ENCODE data around the gene NFATC1. TPM values are rescaled to one million over a fixed set of nuclear protein-coding genes. Genes with fewer than 3 reads are reported as not detected.

NFATC1 gene
- total RNA-seq, 4 donors from 2014 or later, result 7.1 to 74.7 (median 28.4) TPM

- H3K4me1 ChIP-seq, result no peaks in the 10 kb centered on the region
- in situ Hi-C loops (cut with MboI; ENCODE audit: low sequenced_read_pairs in 4 of 4), result no loop called here
These were observed 102.9 kb downstream of the NFATC1 start for GRCh38 chr18:79498662-79499061.

GRCh38 chr18:79501006-79501405 is 105.3 kb downstream of the NFATC1 start:
- peaks cover 1 to 5% of the 10 kb centered on the region in 2 donors for H3K4me1 ChIP-seq
- H3K27ac ChIP-seq, result no peak overlapping the region
- peaks cover 0 to 2% of the 10 kb centered on the region in 2 donors for H3K36me3 ChIP-seq
- intact Hi-C loops (cut with DNase I; ENCODE audit: low total_unique reads), result loop anchor here (10.0 kb wide), 1 partner anchor 534 kb away; the partner anchor contains the start of gene RBFA
- ATAC-seq (no peak), DNase-seq (no peak)
- in situ Hi-C loops (cut with MboI; ENCODE audit: low sequenced_read_pairs in 4 of 4), result loop anchor here in 2 of 4 donors (10.0 kb wide), 1 partner anchor 96 kb away; no protein-coding TSS in a partner anchor
- TF ChIP-seq POLR2A (IDR thresholded peaks at IDR 0.05), result no peak
- TF ChIP-seq CTCF (IDR thresholded peaks at IDR 0.05 in 4 of 5, conservative IDR thresholded peaks at IDR 0.05 in 1 of 5), result no peak
- H3K27me3 ChIP-seq, result no peaks in the 10 kb centered on the region
- H3K9me3 ChIP-seq, result no peaks in the 10 kb centered on the region
- H3K4me3 ChIP-seq, result no peak overlapping the region

More at GRCh38 chr18:79498662-79499061, 102.9 kb downstream of the NFATC1 start:
- ATAC-seq, result no peak
- H3K4me3 ChIP-seq, result no peak overlapping the region
- peaks cover 0 to 2% of the 10 kb centered on the region in 2 donors for H3K36me3 ChIP-seq
- H3K27me3 ChIP-seq, result no peaks in the 10 kb centered on the region
- intact Hi-C loops (cut with DNase I; ENCODE audit: low total_unique reads), result no loop called here
- TF ChIP-seq CTCF (IDR thresholded peaks at IDR 0.05 in 4 of 5, conservative IDR thresholded peaks at IDR 0.05 in 1 of 5) (no peak), POLR2A (IDR thresholded peaks at IDR 0.05) (no peak)
- no peak overlapping the region for H3K27ac ChIP-seq
- DNase-seq, result no peak
- no peaks in the 10 kb centered on the region for H3K9me3 ChIP-seq

GRCh38 chr18:79502782-79503181 is 107.1 kb downstream of the NFATC1 start:
- no peaks in the 10 kb centered on the region for H3K9me3 ChIP-seq
- DNase-seq (no peak), ATAC-seq (no peak)
- no peak overlapping the region for H3K4me3 ChIP-seq
- peaks cover 17 to 21% of the 10 kb centered on the region in 2 donors for H3K4me1 ChIP-seq
- TF ChIP-seq CTCF (IDR thresholded peaks at IDR 0.05 in 4 of 5, conservative IDR thresholded peaks at IDR 0.05 in 1 of 5) (no peak), POLR2A (IDR thresholded peaks at IDR 0.05) (no peak)
- H3K36me3 ChIP-seq, result peaks cover 0 to 2% of the 10 kb centered on the region in 2 donors
- H3K27me3 ChIP-seq, result no peaks in the 10 kb centered on the region
- no peak overlapping the region for H3K27ac ChIP-seq
- in situ Hi-C loops (cut with MboI; ENCODE audit: low sequenced_read_pairs in 4 of 4) (loop anchor here in 2 of 4 donors (10.0 kb wide), 1 partner anchor 98 kb away; no protein-coding TSS in a partner anchor), intact Hi-C loops (cut with DNase I; ENCODE audit: low total_unique reads) (loop anchor here (10.0 kb wide), 1 partner anchor 532 kb away; the partner anchor contains the start of gene RBFA)

- no peaks in the 10 kb centered on the region for H3K27me3 ChIP-seq
- intact Hi-C loops (cut with DNase I; ENCODE audit: low total_unique reads), result loop anchor here (10.0 kb wide), 1 partner anchor 531 kb away; the partner anchor contains the start of gene RBFA
- in situ Hi-C loops (cut with MboI; ENCODE audit: low sequenced_read_pairs in 4 of 4), result loop anchor here in 2 of 4 donors (10.0 kb wide), 1 partner anchor 99 kb away; no protein-coding TSS in a partner anchor
- TF ChIP-seq POLR2A (IDR thresholded peaks at IDR 0.05) (no peak), CTCF (IDR thresholded peaks at IDR 0.05 in 4 of 5, conservative IDR thresholded peaks at IDR 0.05 in 1 of 5) (no peak)
- DNase-seq (no peak), ATAC-seq (no peak)
- H3K36me3 ChIP-seq, result peaks cover 0 to 2% of the 10 kb centered on the region in 2 donors
- H3K9me3 ChIP-seq, result no peaks in the 10 kb centered on the region
- no peak overlapping the region for H3K4me3 ChIP-seq
- no peak overlapping the region for H3K27ac ChIP-seq
- peaks cover 22 to 27% of the 10 kb centered on the region in 2 donors for H3K4me1 ChIP-seq
These were observed 107.7 kb downstream of the NFATC1 start for GRCh38 chr18:79503406-79503805.
